NCI-H2227 (cell line): ENCODE data around the gene ITSN1.
"Not testable (repeated sequence)": the region's sequence is repeated elsewhere in the genome, so short reads cannot be mapped to it uniquely, and the experiment has no call there.

ENCODE experiments used
- DNase-seq: peaks from one replicate; lab custom pipeline; 2025; ENCODE audit not compliant: unreplicated experiment; lab: John Stamatoyannopoulos, UW

Gene ITSN1

DNA sequence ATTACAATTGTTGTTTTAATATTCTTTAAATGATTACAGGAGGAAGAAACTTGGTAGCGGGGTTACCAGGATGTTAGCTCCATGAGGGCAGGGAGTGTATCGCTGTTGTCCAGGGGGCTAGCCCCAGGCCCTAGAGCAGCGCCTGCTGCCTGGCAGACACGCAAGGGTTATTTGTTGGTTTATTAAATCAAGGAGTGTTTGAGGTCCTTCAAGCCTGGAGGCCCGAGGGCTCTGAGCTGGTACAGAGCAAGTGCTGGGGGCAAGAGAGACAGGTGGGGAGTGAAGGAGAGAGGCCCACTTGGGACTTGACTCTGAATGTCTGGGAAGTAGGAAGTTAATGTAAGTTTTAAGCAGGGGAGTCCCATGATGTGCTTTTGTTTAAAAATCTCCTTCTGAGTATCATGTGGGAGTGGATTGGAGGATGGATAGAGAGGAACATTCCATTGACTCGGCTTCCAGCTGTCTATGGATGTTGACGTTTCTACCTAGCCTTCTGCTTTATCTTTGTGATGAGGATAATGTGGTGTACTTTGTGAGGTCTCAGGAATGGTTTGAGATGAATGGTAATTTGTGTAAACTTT lies 8.7 kb downstream of the ITSN1 start:
- DNase-seq = no peak

DNA sequence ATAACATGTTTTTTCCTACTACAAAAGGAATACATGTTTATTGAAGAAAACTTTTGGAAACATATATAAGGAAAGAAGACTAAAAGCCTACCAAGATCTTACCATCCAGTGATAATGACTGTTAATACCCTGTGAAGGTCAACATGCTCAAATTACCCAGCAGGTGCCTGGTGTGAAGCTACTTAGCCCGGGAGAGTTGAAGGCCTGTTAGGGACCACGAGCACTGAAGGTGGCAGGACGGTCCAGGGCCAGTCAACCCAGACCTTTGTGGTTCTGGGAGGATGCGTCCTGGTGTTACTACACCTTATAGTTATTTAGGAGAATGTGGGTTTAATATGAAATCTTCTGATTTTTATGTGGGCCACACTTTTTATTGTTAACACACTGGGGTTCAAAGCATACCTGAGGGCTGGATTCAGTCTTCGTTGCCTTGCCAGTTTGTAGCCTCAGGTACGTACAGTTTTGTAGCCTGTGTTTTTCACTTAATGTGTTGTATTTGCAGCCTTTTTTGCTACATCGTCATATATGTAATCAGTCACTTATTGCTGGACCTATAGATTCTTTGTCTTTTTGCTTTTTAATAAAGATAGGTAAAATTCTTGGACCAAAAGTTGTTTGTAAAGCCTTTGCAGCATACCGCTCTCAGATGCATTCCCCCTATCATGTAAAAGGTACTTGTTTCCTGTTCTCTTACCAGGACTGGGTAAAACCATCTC lies 9.8 kb downstream of the ITSN1 start:
- peak; percentile 17 for DNase-seq

DNA sequence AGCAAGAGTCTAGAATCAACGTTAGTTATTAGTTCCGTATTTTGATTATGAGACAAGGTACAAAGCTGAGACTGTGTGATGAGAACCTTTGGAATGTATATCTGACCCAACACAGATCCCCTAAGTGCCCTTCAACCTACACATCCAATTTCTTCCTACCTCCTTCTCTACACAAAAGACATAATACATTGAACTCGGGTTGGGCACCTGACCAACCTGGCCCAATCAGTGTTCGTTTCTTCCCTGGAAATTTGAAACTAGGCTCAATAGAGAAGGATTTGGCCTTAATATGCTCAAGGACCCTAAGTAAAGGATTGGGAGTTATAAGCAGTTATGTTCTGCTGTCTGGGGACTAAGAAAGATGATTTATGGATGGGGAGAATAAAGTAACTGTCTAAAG lies 12.1 kb downstream of the ITSN1 start:
- no peak for DNase-seq

DNA sequence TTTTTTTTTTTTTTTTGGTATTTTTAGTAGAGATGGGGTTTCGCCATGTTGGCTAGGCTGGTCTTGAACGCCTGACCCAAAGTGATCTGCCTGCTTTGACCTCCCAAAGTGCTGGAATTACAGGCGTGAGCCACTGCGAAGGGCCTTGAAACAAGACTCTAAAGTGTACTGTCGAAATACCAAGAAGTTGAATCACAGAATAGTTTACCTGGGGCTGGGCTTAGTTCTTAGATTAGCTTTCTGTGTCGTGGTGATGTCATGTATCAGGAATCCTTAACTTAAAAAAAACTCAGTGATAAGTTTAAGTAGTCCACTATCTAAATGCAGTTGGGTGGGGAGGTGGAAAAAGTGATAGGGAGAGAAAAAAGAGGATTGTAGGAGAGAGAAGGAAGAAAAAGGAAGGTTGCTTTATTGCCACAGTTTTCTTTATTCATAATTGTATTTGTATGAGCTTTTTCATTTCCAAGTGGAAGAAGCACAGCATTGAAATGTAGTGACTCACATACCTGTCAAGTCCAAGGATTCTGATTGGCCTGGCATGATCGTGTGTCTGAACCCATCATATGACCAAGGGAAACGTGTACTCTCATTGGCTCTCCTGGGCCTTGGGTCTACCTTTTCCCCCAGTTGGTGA lies 13.4 kb downstream of the ITSN1 start:
- DNase-seq = no peak

DNA sequence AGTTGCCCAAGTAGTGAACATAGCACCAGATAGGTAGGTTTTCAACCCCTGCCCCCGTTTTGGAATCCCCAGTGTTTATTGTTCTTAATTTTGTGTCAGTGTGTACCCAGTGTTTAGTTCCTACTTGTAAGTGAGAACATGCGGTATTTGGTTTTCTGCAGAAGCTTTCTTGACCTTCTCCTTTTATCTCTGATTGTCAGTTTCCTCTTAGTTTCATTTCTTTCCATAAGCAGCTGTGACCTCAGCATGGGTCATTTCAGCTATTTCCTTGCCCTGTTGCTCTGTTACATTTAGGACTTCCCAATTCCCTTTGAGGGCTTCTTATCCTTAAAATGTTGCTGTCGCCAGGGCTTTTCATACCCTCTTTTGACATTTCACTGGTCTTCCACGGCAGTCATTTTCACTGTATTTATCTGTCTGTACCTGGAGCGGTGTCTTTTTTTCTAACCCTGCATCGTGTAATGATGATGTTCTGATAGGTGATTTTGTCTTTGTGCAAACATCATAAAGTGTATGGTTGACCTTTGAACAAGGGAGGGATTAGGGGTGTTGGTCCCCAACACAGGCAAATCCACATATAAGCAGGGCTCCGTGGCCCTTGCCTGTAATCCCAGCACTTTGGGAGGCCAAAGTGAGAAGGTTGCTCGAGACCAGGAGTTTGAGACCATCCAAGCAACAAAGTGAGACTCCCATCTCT lies 15.0 kb downstream of the ITSN1 start:
- DNase-seq = no peak

DNA sequence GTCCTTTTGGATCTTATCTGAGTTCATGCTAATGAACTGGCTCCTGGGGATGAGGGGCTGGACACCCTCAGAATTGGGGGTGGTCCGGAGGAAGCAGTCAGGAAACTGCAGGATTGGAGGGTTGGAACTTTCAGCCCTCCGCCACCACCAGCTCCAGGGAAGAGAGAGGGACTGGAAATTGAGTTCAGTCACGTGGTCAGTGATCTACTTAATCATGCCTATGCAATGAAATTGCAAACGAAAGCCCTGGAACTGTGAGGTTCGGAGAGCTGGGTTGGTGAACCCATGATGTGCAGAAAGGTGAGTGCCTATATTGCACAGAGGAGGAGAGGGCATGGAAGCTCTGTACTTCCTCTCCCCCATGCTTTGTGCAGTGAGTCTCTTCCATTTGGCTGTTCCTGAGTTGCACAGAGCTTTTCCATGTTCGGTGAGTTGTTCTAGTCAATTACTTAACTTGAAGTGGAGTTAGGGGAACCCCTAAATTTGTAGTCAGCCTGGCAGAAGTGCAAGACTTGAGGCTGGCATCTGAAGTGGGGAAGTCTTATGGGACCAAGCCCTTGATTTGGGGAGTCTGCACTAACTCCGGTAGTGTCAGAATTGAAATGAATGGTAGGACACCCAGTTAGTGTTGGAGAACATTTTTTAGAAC lies 16.7 kb downstream of the ITSN1 start:
- DNase-seq = no peak

DNA sequence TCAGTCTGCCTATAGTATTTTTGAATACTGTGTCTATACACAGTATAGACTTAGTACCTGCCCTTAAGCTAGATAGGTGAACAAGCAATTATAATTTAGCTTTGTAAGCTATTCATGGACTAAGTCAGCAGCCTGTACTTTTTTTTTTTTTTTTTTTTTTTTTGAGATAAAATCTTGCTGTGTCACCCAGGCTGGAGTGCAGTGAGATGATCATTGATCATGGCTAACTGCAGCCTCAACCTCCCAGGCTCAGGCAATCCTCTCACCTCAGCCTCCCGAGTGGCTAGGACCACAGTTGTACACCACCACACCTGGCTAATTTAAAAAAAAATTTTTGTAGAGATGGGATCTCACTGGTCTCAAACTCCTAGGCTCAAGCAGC lies 17.3 kb downstream of the ITSN1 start:
- DNase-seq = no peak

DNA sequence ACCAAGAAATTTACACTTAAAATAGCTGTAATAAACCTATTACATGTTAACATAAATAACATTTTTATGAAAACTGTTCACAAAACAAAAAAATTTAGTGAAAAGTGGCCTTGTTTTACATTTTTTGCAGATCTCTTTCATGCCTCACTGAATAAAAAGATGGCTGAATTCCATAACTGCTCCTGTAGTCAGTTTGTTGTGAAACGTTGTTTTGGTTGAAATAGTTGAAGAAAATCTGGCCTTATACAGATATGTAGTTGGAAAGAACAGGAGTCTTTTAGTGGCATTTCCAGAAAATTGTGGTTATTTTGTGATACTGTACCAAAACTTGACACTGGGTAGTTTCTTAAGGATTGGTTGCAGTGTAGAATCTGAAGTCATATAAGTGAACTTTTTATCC lies 18.1 kb downstream of the ITSN1 start:
- DNase-seq = no peak

DNA sequence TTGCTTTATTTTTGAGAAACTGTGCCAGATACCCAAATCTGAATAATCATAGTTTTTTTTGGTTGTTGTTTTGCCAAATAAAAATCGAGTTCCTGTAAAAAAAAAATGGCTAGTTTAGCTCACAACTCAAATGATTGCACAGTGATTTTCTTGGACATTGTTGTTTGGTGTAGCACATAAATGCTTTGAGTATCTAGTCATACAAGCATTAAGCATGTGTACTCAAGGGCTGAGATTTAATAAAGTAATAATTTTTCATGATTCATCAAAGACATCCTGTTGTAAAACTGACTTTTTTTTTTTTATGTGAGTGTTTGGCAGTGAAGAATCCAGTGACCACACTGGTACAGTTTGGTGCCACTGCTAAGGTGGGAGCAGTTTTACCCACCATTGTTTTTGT lies 18.8 kb downstream of the ITSN1 start:
- no peak for DNase-seq

DNA sequence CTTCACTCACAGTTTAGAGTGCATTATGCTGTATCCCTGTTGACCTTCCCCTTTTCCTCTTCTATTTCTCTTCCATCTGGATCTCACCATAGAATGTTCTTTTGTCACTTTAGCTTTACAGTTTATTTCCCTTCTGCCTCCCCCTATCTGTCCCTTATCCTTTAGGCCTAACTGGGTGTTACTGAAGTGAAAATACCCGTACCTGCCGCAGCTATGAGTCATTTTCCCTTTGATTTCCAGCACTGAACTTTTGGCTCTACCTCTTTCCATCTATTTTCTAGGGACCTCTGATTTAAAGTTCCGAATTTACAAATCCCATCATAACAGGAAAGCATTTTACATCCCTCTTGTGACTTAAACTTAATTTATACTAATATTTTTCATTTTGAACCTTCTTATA lies 19.7 kb downstream of the ITSN1 start:
- DNase-seq = no peak

DNA sequence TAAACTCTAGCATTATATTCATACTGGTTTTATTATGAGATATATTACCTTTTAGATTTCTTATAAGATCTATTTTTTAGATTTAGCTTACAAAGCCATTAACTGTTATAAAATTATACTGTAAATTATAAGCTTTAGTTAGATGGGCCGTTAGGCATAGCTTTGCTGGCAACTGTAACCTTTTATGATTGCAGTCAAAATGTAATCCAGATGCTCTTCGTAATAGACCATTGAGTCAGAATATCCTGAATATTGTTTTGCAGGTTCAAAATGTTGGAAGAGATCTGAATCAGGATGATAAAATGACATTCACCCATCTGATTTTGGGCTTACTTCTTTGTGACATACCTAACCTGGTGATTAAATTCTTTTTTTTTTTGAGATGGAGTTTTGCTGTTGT lies 20.9 kb downstream of the ITSN1 start:
- DNase-seq = no peak

DNA sequence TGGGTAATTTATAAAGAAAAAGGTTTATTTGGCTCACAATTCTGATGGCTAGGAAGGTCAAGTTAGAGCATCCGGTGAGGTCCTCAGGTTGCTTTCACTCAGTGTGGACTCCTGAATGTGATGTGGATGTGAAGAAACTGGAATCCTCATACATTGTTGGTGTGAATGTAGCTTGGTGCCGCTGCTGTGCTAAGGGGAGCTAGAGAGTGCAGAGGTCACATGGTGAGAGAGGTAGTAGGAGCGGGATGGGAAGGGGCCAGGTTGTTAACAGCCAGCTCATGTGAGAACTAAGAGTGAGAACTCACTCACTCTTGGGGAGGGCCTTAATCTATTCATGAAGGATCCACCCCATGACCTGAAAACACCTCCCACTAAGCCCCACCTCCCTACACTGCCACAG lies 21.8 kb downstream of the ITSN1 start:
- DNase-seq = no peak

DNA sequence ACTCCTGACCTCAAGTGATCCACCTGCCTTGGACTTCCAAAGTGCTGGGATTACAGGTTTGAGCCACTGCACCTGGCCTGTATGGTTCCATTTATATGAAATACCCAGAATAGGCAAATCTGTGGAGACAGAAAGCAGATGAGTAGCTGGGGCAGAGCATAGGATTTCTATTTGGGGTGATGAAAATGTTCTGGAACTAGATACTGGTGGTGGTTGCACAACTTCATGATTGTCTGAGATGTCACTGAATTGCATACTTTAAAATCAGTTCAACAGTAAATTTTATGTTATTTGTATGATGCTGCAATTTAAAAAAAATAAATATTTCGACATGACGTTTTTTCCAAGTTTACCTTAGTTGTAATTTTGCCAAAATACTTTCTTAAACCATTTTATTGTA lies 23.9 kb downstream of the ITSN1 start:
- no peak for DNase-seq

DNA sequence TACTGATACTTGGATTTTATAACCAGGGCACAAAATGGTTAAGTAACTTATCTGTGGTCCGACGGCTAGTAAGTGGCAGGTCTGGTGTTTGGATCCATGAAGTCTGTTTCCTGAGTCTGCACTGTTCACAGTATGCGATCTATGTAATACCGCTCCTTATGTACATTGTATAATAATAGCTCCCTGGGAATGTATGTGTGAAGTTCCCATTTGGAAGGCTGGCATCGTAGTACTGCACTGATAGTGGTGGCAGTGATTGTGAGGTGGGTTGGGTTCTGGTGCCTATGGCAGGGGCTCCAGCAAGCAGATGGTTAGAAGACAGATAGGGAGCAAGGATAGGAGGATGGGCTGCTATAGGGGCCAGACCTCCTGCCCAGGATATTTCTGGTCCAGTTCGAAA lies 25.3 kb downstream of the ITSN1 start:
- no peak for DNase-seq

DNA sequence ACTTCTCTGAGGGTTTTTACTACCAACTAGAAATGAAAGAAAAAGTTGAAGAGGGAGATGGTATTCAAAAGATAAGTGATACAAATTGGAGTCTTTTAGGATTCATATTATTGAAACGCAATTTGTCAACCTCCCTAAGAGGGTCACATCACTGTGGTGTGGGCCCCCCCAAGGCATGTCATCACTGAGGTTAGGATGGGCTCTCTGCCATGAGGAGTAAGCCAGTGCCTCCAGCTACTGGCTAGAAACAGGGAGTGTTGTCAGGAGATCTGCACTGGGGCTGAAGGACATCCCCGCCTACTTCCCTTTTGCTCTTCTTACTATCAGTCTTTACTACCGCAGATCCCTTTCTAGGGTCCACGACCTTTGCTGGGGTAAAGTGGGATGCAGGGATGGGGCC lies 25.9 kb downstream of the ITSN1 start:
- no peak for DNase-seq

DNA sequence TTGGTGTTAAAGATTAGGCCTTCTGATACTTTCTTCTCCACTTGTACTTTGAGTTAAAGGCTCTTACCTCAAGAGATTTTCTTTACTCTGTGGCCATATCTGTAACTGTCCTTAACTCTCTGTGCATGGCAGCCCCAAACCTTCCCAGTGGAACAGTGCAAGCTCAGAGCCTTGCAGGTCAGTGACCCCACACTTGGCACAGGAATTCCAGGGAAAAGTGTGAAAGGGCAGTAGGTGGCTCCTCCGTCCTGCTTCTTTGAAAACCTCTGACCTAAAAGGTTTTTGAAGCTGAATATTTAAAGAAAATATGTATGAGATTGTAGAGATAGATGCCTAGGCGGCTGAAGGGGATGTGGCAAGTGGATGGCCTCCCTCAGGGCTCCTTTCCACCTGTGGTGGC lies 26.3 kb downstream of the ITSN1 start:
- no peak for DNase-seq

DNA sequence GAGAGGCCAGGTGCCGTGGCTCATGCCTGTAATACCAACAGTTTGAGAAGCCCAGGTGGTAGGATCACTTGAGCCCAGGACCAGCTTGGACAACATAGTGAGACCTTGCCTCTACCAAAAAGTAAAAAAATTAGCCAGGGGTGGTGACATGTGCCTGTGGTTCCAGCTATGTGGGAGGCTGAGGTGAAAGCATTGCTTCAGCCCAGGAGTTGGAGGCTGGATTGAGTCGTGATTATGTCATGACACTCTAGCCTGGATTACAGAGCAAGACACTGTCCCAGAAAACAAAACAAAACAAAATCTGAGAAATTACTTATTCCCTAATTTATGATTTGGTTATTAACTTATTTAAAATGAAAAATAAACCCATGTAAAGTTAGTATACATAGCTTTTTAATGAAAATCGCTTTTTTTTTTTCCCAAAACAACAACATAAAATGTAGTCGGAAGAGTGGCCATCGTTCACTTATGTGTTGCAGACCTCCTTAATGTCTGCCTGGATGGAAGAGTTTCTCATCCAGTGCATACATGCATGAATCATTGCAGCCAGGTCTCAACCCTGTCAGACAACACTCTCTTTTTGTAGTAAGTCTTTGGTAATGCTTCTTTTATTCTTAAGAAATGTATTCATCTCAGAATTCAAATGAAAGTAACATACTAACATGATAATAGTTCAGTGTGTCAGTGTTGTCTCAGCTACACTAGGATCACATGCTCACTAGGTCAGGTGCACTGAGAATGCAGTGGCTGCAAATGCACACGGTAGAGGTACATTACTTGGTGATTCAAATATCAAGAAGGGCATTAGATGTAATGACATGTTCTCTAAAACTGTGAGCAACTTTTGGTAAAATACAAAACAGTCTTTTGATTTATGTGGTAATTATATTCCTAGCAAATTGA lies 28.0 kb downstream of the ITSN1 start:
- no peak for DNase-seq

DNA sequence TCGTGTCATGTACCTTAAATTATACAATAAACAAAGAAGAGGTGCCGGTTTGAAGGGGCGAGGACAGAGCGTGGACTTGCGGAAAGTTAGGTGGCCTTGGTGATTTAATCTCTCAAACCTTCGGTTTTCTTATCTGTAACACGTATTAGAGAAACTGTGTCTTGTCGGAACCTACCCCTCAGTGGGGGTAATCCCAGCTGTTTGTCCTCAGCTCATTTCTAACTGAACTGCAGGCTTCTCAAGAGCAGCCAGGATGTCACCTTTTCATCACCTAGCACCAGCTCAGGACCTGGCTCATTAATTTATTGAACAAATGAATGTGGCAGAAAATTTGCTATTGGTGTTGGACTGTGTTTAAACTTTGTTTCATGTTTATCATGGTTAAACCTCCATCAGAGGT lies 31.2 kb downstream of the ITSN1 start:
- no peak for DNase-seq

DNA sequence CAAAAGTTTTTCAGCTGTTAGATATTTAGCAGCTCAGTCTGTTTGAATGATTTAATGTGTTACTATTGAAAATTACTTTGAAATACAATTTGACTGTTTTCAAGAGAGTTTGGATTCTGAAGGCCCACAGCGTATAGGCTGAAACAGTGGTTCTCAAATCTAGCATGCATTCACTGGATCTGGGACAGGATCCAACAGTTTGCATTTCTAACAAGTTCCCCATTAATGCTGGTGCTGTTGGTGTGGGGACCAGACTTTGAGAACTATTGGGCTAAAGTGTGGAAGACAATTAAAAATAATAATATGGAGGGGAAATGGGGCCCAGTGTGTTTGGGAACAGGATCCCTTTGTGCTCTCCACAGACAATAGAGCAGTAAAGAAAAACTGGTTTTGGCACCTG lies 31.9 kb downstream of the ITSN1 start:
- no peak for DNase-seq

DNA sequence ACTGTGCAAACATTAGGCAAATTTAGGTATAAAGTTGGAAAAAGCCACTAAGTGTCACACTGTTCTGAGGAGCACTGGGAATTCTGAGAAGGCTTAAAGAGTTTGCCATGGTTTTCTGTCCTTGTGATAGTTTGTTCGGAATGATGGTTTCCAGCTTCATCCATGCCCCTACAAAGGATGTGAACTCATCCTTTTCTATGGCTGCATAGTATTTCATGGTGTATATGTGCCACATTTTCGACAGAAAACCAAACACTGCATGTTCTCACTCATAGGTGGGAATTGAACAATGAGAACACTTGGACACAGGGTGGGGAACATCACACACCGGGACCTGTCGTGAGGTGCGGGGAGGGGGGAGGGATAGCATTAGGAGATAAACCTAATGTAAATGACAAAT lies 34.4 kb downstream of the ITSN1 start:
- DNase-seq = not testable (repeated sequence)

DNA sequence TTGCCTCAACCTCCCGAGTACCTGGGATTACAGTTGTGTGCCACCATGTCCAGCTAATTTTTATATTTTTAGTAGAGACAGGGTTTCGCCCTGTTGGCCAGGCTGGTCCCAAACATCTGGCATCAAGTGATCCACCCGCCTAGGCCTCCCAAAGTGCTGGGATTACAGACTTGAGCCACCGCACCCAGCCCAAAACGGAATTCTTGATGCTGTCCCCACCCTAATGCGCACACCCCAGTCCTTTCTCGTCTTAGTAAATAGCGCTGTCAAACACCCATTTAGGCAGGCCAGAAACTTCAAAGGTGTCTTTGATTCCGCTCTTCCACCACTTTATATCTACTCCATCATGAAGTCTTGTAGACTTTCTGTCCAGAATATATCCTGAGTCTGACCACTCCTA lies 35.1 kb downstream of the ITSN1 start:
- DNase-seq = no peak
